Large intestine (tissue), 3 donors: ENCODE data around the gene IGSF22. TPM values are rescaled to one million over a fixed set of nuclear protein-coding genes. Genes with fewer than 3 reads are reported as not detected.
A peak's percentile ranks its signal among the peaks of the same experiment; 100 is the strongest.

Source experiments
- DNase-seq, 2 donors: peaks; one replicate each; pipeline versions ENCODE4 v3.0.0 to v3.0.0-alpha.2; 2013
- H3K27ac ChIP-seq: one replicate; pipeline ENCODE4 v1.5.1; 2013; ENCODE audit warnings: low read length
- H3K27me3 ChIP-seq: 2 replicates; pipeline ENCODE4 v1.6.1; 2013; ENCODE audit warnings: low read length; ENCODE audit not compliant: control insufficient read depth, insufficient read depth
- H3K36me3 ChIP-seq: 2 replicates; pipeline ENCODE4 v1.6.1; 2013; ENCODE audit warnings: low read length; ENCODE audit not compliant: control insufficient read depth, insufficient read depth
- H3K4me1 ChIP-seq: one replicate; pipeline ENCODE4 v1.6.1; 2013; ENCODE audit warnings: low read length; ENCODE audit not compliant: control insufficient read depth, insufficient read depth
- H3K4me3 ChIP-seq: one replicate; pipeline ENCODE4 v1.5.1; 2013; ENCODE audit warnings: low read length
- H3K9me3 ChIP-seq: one replicate; pipeline ENCODE4 v1.6.1; 2013; ENCODE audit warnings: mild to moderate bottlenecking, low read depth, low read length, moderate library complexity; ENCODE audit not compliant: control insufficient read depth
- WGBS: methylation state at CpG from one replicate; pipeline ENCODE4 v1.1.5; 2013; ENCODE audit warnings: low lambda C conversion rate; ENCODE audit not compliant: insufficient coverage; 5-methylcytosine and 5-hydroxymethylcytosine counted together
- polyA plus RNA-seq: library from polyadenylated mRNA; unstranded; fragments of 120-200 nt; gene quantifications from one replicate; pipeline ENCODE4 v1.2.1, GENCODE V29; 2013

Gene IGSF22
- polyA plus RNA-seq, 1 donor = 1.5 TPM

- H3K4me3 ChIP-seq = no peak overlapping the region
- WGBS = no CpG with 5 or more reads among the region's 9 CpGs
- H3K4me1 ChIP-seq = no peaks in the 10 kb centered on the region
- no peaks in the 10 kb centered on the region for H3K9me3 ChIP-seq
- no peaks in the 10 kb centered on the region for H3K27me3 ChIP-seq
- no peak overlapping the region for H3K27ac ChIP-seq
- no peaks in the 10 kb centered on the region for H3K36me3 ChIP-seq
- DNase-seq = no peak
Measured at GRCh38 chr11:18730020-18730419, 4.0 kb upstream of the IGSF22 start.

DNA sequence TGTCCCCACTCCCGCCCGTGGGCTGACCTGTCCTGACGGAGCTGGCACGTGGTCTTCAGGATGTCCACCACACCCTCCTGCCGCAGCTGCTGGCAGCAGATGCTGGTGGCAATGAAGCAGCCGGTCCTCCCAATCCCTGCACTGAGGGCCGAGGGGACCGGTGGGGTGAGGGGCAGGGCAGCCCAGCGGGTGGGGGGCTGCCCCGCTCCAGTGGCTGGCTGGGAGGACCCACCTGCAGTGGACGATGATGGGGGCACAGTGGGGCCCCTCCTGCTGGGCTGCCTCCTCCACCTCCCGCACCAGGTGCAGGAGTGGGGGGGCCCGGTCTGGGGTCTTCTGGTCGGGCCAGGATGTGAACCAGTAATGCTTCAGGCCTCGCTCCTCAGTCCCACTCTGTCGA is 3.4 kb upstream of the IGSF22 start:
- Histone ChIP-seq H3K36me3 (no peaks in the 10 kb centered on the region), H3K9me3 (no peaks in the 10 kb centered on the region), H3K4me1 (no peaks in the 10 kb centered on the region), H3K27me3 (no peaks in the 10 kb centered on the region), H3K27ac (no peak overlapping the region), H3K4me3 (no peak overlapping the region)
- no CpG with 5 or more reads among the region's 16 CpGs for WGBS
- DNase-seq = no peak

GRCh38 chr11:18728658-18729057 is 2.7 kb upstream of the IGSF22 start:
- no peak overlapping the region for H3K27ac ChIP-seq
- no CpG with 5 or more reads among the region's 13 CpGs for WGBS
- DNase-seq = no peak
- no peaks in the 10 kb centered on the region for H3K27me3 ChIP-seq
- H3K4me3 ChIP-seq = no peak overlapping the region
- no peaks in the 10 kb centered on the region for H3K9me3 ChIP-seq
- no peaks in the 10 kb centered on the region for H3K4me1 ChIP-seq
- no peaks in the 10 kb centered on the region for H3K36me3 ChIP-seq

DNA sequence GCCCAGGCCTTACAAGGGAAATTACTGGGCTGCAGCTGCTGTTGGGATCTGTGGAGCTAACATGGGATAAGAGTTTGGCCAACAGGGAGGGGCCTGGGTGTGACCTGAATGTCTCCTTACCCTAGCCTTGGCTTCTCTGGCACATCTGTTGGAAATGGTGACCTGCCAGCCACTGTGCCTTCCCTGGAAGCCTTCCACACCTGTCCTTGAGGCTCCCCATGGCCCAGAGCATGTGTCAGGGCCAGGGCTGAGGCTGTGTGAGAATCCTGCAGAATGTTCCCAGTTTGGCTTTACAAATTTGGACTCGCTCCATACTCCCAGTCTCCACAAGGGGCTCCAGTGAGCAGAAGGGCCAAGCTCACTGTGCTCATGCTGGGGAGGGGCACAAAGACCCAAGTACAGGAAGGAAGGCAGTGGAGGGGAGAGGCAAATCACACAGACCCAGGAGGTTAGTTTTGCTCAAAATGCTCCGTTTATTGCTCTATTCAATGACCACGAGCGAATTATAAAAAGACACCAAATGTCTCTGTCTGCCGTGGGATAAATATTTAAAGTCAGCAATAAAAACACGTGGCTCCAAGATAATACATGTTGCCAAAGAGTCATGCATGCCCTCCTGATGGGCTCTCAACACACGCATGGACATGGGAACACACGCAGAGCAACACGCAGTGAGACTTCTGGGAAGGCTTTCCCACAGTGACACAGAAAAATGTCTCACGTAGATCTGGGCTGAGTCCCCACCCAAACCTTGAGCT is 1.7 kb upstream of the IGSF22 start:
- 25% methylated on average over 4 of the region's 10 CpGs for WGBS
- H3K36me3 ChIP-seq = no peaks in the 10 kb centered on the region
- no peaks in the 10 kb centered on the region for H3K4me1 ChIP-seq
- H3K9me3 ChIP-seq = no peaks in the 10 kb centered on the region
- no peak overlapping the region for H3K4me3 ChIP-seq
- no peak overlapping the region for H3K27ac ChIP-seq
- peak in 1 of 2 donors; percentile 22 for DNase-seq
- H3K27me3 ChIP-seq = no peaks in the 10 kb centered on the region

- Histone ChIP-seq H3K27ac (no peak overlapping the region), H3K36me3 (no peaks in the 10 kb centered on the region), H3K4me3 (no peak overlapping the region), H3K9me3 (no peaks in the 10 kb centered on the region), H3K27me3 (no peaks in the 10 kb centered on the region), H3K4me1 (peaks cover 13% of the 10 kb centered on the region)
- WGBS = 40% methylated on average over 1 of the region's 7 CpGs
- no peak for DNase-seq
Measured at GRCh38 chr11:18723991-18724390, 2.0 kb downstream of the IGSF22 start.

- H3K9me3 ChIP-seq = no peaks in the 10 kb centered on the region
- no peak overlapping the region for H3K4me3 ChIP-seq
- no peaks in the 10 kb centered on the region for H3K27me3 ChIP-seq
- 50% methylated on average over 1 of the region's 1 CpG for WGBS
- no peaks in the 10 kb centered on the region for H3K36me3 ChIP-seq
- no peak for DNase-seq
- H3K27ac ChIP-seq = no peak overlapping the region
- H3K4me1 ChIP-seq = peaks cover 13% of the 10 kb centered on the region
Measured at GRCh38 chr11:18722293-18722637, 3.7 kb downstream of the IGSF22 start.

- H3K4me1 ChIP-seq = peaks cover 13% of the 10 kb centered on the region
- peak overlapping the region; percentile 41 for H3K4me3 ChIP-seq
- DNase-seq = peak; percentile 33 to 61
- no peaks in the 10 kb centered on the region for H3K27me3 ChIP-seq
- no peaks in the 10 kb centered on the region for H3K9me3 ChIP-seq
- H3K27ac ChIP-seq = no peak overlapping the region
- 0% methylated on average over 2 of the region's 36 CpGs for WGBS
- H3K36me3 ChIP-seq = no peaks in the 10 kb centered on the region
Measured at GRCh38 chr11:18721561-18722292, 4.3 kb downstream of the IGSF22 start.

- H3K27ac ChIP-seq = peak overlapping the region; percentile 38
- peak; percentile 68 to 78 for DNase-seq
- no peaks in the 10 kb centered on the region for H3K9me3 ChIP-seq
- H3K4me1 ChIP-seq = peaks cover 13% of the 10 kb centered on the region
- peak overlapping the region; percentile 41 for H3K4me3 ChIP-seq
- WGBS = no CpG with 5 or more reads among the region's 41 CpGs
- no peaks in the 10 kb centered on the region for H3K27me3 ChIP-seq
- H3K36me3 ChIP-seq = no peaks in the 10 kb centered on the region
Measured at GRCh38 chr11:18720808-18721560, 5.0 kb downstream of the IGSF22 start.

DNA sequence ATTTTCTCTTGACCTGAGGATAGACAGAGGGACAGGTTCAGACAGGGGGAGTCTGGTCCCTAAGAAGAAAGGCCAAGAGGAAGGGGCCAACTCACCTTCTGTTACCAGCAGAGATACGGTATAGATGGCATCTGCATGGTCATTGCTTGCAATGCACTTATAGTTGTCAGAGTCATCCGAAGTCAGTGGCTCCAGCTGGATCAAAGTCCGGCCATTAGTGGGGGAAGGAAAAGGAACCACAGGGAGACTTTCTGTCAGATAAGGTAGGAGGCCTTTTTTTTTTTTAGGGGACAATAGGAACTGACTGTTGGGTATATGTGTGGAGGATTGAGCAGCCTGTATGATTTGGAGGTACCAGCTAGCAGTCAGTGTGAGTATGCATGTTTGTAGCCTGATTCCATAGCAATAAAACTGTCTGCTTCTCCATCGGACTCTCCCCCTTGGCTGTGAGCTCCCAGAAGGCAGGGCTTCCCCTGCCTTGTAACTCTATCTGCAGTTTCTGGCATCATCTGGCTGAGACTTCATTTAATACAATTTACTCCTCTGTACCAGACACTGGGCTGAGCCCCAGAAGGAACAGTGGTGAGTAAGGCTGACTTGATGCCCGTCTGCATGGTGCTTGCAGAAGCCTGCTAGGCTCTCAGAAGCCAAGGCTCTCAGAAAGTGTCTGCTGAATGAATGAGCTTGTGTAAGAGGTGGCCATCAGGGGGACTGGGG is 5.7 kb downstream of the IGSF22 start:
- peak; percentile 40 to 72 for DNase-seq
- Histone ChIP-seq H3K36me3 (no peaks in the 10 kb centered on the region), H3K27me3 (no peaks in the 10 kb centered on the region), H3K4me3 (no peak overlapping the region), H3K4me1 (peaks cover 13% of the 10 kb centered on the region), H3K27ac (peak overlapping the region; percentile 38), H3K9me3 (no peaks in the 10 kb centered on the region)
- WGBS = no CpG with 5 or more reads among the region's 5 CpGs

DNA sequence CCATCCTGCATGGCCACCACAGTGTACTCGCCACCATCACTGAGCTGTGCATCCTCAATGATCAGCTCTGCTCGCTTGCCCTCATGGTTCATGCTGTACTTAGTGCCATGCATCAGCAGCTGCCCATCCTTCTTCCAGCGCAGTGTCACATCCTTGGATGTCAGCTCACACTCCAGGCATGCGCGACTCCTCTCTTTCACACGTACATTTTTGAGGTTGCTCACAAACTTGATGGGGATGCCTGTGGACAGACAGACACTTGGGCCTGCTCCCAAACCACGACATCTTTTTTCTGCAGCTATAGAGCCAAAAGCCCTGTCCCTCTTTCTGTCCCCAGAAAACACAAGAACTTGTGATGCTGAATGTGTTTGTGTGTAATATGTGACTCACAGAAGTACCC is 10.5 kb downstream of the IGSF22 start:
- no peak for DNase-seq
- Histone ChIP-seq H3K27ac (no peak overlapping the region), H3K4me3 (no peak overlapping the region), H3K36me3 (no peaks in the 10 kb centered on the region), H3K9me3 (no peaks in the 10 kb centered on the region), H3K27me3 (no peaks in the 10 kb centered on the region), H3K4me1 (peaks cover 6% of the 10 kb centered on the region)
- no CpG with 5 or more reads among the region's 7 CpGs for WGBS
